MM.1S (cell line): ENCODE data around the gene EXOC4.

Source experiments
- DNase-seq: peaks from one replicate; pipeline ENCODE4 v3.0.0-alpha.2; 2015
- H2AFZ ChIP-seq: fragments of 300-600 bp; sonication (generic); 2 replicates; pipeline ENCODE4 v1.6.0; 2016; ENCODE audit warnings: antibody characterized with exemption, low read length
- H3F3A ChIP-seq: fragments of 300-600 bp; sonication (generic); 2 replicates; pipeline ENCODE4 v1.6.1; 2016; ENCODE audit warnings: mild to moderate bottlenecking, antibody characterized with exemption, low read length, moderate library complexity, mixed read lengths; ENCODE audit not compliant: insufficient read depth
- H3K27ac ChIP-seq: fragments of 300-600 bp; sonication (generic); 2 replicates; pipeline ENCODE4 v1.5.1; 2016; ENCODE audit warnings: mild to moderate bottlenecking, low read length
- H3K27me3 ChIP-seq: fragments of 300-600 bp; sonication (generic); replicated peaks from 2 replicates; pipeline ENCODE4 v1.6.0; 2016; ENCODE audit warnings: low read length; ENCODE audit not compliant: insufficient read depth
- H3K36me3 ChIP-seq: fragments of 300-600 bp; sonication (generic); replicated peaks from 2 replicates; pipeline ENCODE4 v1.6.1; 2016; ENCODE audit warnings: mild to moderate bottlenecking, low read length, mixed read lengths; ENCODE audit not compliant: insufficient read depth
- H3K4me1 ChIP-seq: fragments of 300-600 bp; sonication (generic); 2 replicates; pipeline ENCODE4 v1.6.1; 2016; ENCODE audit warnings: low read length, mixed read lengths
- H3K4me2 ChIP-seq: fragments of 300-600 bp; sonication (generic); 2 replicates; pipeline ENCODE4 v1.6.0; 2016; ENCODE audit warnings: low read depth, low read length
- H3K4me3 ChIP-seq: fragments of 300-600 bp; sonication (generic); 2 replicates; pipeline ENCODE4 v1.5.1; 2016; ENCODE audit warnings: low read length, mixed read lengths
- H3K79me2 ChIP-seq: fragments of 300-600 bp; sonication (generic); 2 replicates; pipeline ENCODE4 v1.6.1; 2016; ENCODE audit warnings: mixed run types, low read length, mixed read lengths
- H3K9ac ChIP-seq: fragments of 300-600 bp; sonication (generic); 2 replicates; pipeline ENCODE4 v1.6.1; 2016; ENCODE audit warnings: low read length, mixed read lengths
- H3K9me2 ChIP-seq: fragments of 300-600 bp; sonication (generic); replicated peaks from 2 replicates; pipeline ENCODE4 v1.6.1; 2016; ENCODE audit warnings: mild to moderate bottlenecking, low read length, mixed read lengths; ENCODE audit not compliant: insufficient read depth
- H3K9me3 ChIP-seq: fragments of 300-600 bp; sonication (generic); replicated peaks from 2 replicates; pipeline ENCODE4 v1.6.1; 2016; ENCODE audit warnings: mild to moderate bottlenecking, low read length, mixed read lengths; ENCODE audit not compliant: insufficient read depth
- H4K20me1 ChIP-seq: fragments of 300-600 bp; sonication (generic); 2 replicates; pipeline ENCODE4 v1.6.1; 2016; ENCODE audit warnings: mild to moderate bottlenecking, low read length, moderate library complexity, mixed read lengths; ENCODE audit not compliant: insufficient read depth
- CTCF ChIP-seq: fragments of 300-600 bp; sonication (generic); IDR thresholded peaks from 2 replicates; pipeline ENCODE4 v1.5.1; 2016; ENCODE audit warnings: antibody characterized with exemption, low read length, mixed read lengths
- EZH2 ChIP-seq: fragments of 300-600 bp; sonication (generic); optimal IDR thresholded peaks from 2 replicates; pipeline ENCODE3; 2017; ENCODE audit warnings: low read depth, mild to moderate bottlenecking, antibody characterized with exemption, low read length, mixed read lengths
- EZH2phosphoT487 ChIP-seq: fragments of 300-600 bp; sonication (generic); IDR thresholded peaks from 2 replicates; pipeline ENCODE4 v1.6.1; 2018; ENCODE audit warnings: antibody characterized with exemption, low read length

The EXOC4 gene

GRCh38 chr7:133282094-133282493 is 29.2 kb downstream of the EXOC4 start:
- no peak for DNase-seq
- no peak for TF ChIP-seq CTCF
- TF ChIP-seq EZH2phosphoT487, result no peak
- TF ChIP-seq EZH2, result no peak
- no peak overlapping the region for H3K4me3 ChIP-seq
- no peaks in the 10 kb centered on the region for H3K9me3 ChIP-seq
- no peak overlapping the region for H3K9ac ChIP-seq
- H3F3A ChIP-seq, result no peaks in the 10 kb centered on the region
- no peaks in the 10 kb centered on the region for H3K9me2 ChIP-seq
- no peaks in the 10 kb centered on the region for H4K20me1 ChIP-seq
- no peaks in the 10 kb centered on the region for H3K4me1 ChIP-seq
- no peak overlapping the region for H3K27ac ChIP-seq
- no peak overlapping the region for H2AFZ ChIP-seq
- H3K79me2 ChIP-seq, result peaks cover 15% of the 10 kb centered on the region; the same call in 1 of the 2 replicates
- H3K36me3 ChIP-seq, result peaks cover 2% of the 10 kb centered on the region; the same call in 1 of the 2 replicates
- H3K4me2 ChIP-seq, result no peak overlapping the region
- no peaks in the 10 kb centered on the region for H3K27me3 ChIP-seq

- DNase-seq, result no peak
- Histone ChIP-seq H3F3A (no peaks in the 10 kb centered on the region), H2AFZ (no peak overlapping the region), H4K20me1 (no peaks in the 10 kb centered on the region), H3K4me3 (no peak overlapping the region), H3K4me1 (no peaks in the 10 kb centered on the region), H3K9ac (no peak overlapping the region), H3K4me2 (no peak overlapping the region), H3K79me2 (peaks cover 10% of the 10 kb centered on the region; the same call in 1 of the 2 replicates), H3K36me3 (no peaks in the 10 kb centered on the region; the same call in 1 of the 2 replicates), H3K9me2 (no peaks in the 10 kb centered on the region), H3K27me3 (no peaks in the 10 kb centered on the region), H3K9me3 (no peaks in the 10 kb centered on the region), H3K27ac (no peak overlapping the region)
- no peak for TF ChIP-seq EZH2phosphoT487
- TF ChIP-seq EZH2, result no peak
- no peak for TF ChIP-seq CTCF
These were observed 31.2 kb downstream of the EXOC4 start for GRCh38 chr7:133284092-133284491.

GRCh38 chr7:133288970-133289369 is 36.1 kb downstream of the EXOC4 start:
- H3K79me2 ChIP-seq, result peaks cover 10% of the 10 kb centered on the region
- no peaks in the 10 kb centered on the region for H3K9me2 ChIP-seq
- H3K27ac ChIP-seq, result no peak overlapping the region
- H3K9ac ChIP-seq, result no peak overlapping the region
- H3K4me1 ChIP-seq, result no peaks in the 10 kb centered on the region
- H3F3A ChIP-seq, result no peaks in the 10 kb centered on the region
- no peaks in the 10 kb centered on the region for H3K27me3 ChIP-seq
- TF ChIP-seq EZH2 (no peak), EZH2phosphoT487 (no peak), CTCF (no peak)
- no peak for DNase-seq
- no peak overlapping the region for H2AFZ ChIP-seq
- H3K36me3 ChIP-seq, result no peaks in the 10 kb centered on the region
- H3K4me2 ChIP-seq, result no peak overlapping the region
- no peaks in the 10 kb centered on the region for H3K9me3 ChIP-seq
- no peak overlapping the region for H3K4me3 ChIP-seq
- H4K20me1 ChIP-seq, result no peaks in the 10 kb centered on the region
